OCI-LY7 (cell line): ENCODE data around the gene TBC1D4. TPM values are rescaled to one million over a fixed set of nuclear protein-coding genes. Genes with fewer than 3 reads are reported as not detected.

Experiments used
- BruUV-seq: library from RNA; stranded (reverse); fragments of 400-500 nt; replicated peaks from 2 replicates; lab custom pipeline; 2021; lab: Mats Ljungman, UMichigan
- CTCF ChIA-PET: fragments of 300-600 bp; sonication (Branson Sonifier 250); formaldehyde crosslinking; loops from one replicate; lab custom pipeline; 2022; ENCODE audit warnings: antibody characterized with exemption; ENCODE audit not compliant: unreplicated experiment; lab: Charles Lee
- POLR2A ChIA-PET: fragments of 300-600 bp; sonication (Branson Sonifier 250); formaldehyde crosslinking; loops from one replicate; lab custom pipeline; 2022; ENCODE audit warnings: antibody characterized with exemption; lab: Charles Lee
- DNase-seq: peaks from one replicate; pipeline ENCODE4 v3.0.0-alpha.2; 2015; ENCODE audit warnings: low spot score
- H2AFZ ChIP-seq: fragments of 200-600 bp; sonication (generic), shearing (Covaris generic); 2 replicates; pipeline ENCODE4 v1.6.1; 2014; ENCODE audit warnings: mild to moderate bottlenecking, antibody characterized with exemption, low read length, moderate library complexity
- H3K27ac ChIP-seq: fragments of 200-600 bp; sonication (generic); 2 replicates; pipeline ENCODE4 v1.5.1; 2014; ENCODE audit warnings: mixed run types, low read depth, mild to moderate bottlenecking, moderate library complexity, low read length, inconsistent platforms; ENCODE audit not compliant: poor library complexity, severe bottlenecking
- H3K36me3 ChIP-seq: fragments of 200-600 bp; sonication (generic); 2 replicates; pipeline ENCODE4 v1.6.1; 2014; ENCODE audit warnings: mild to moderate bottlenecking, antibody characterized with exemption, low read length, moderate library complexity, mixed read lengths; ENCODE audit not compliant: insufficient read depth
- H3K4me1 ChIP-seq: fragments of 200-600 bp; sonication (generic); 2 replicates; pipeline ENCODE4 v1.5.1; 2014; ENCODE audit warnings: mild to moderate bottlenecking, low read length; ENCODE audit not compliant: insufficient read depth, poor library complexity, severe bottlenecking
- H3K4me2 ChIP-seq: fragments of 200-600 bp; sonication (generic); 2 replicates; pipeline ENCODE4 v1.6.1; 2014; ENCODE audit warnings: mild to moderate bottlenecking, low read length
- H3K4me3 ChIP-seq: fragments of 200-600 bp; sonication (generic); 2 replicates; pipeline ENCODE4 v1.5.1; 2014; ENCODE audit warnings: mild to moderate bottlenecking, low read depth, low read length; ENCODE audit not compliant: poor library complexity, severe bottlenecking
- H3K79me2 ChIP-seq: fragments of 200-600 bp; sonication (generic); 2 replicates; pipeline ENCODE4 v1.6.1; 2016; ENCODE audit warnings: low read depth, mild to moderate bottlenecking, low read length, moderate library complexity, mixed read lengths; ENCODE audit not compliant: insufficient read depth
- H3K9me2 ChIP-seq: fragments of 200-600 bp; sonication (generic); 2 replicates; pipeline ENCODE4 v1.6.1; 2016; ENCODE audit warnings: mild to moderate bottlenecking, low read length, mixed read lengths; ENCODE audit not compliant: insufficient read depth
- H3K9me3 ChIP-seq: fragments of 200-600 bp; sonication (generic); 2 replicates; pipeline ENCODE4 v1.6.1; 2014; ENCODE audit warnings: mild to moderate bottlenecking, mixed run types, low read length, mixed read lengths
- H4K20me1 ChIP-seq: fragments of 200-600 bp; sonication (generic); 2 replicates; pipeline ENCODE4 v1.6.1; 2014; ENCODE audit warnings: mild to moderate bottlenecking, antibody characterized with exemption, low read length, moderate library complexity, mixed read lengths; ENCODE audit not compliant: insufficient read depth
- CTCF ChIP-seq: fragments of 200-600 bp; sonication (generic); conservative IDR thresholded peaks from 2 replicates; pipeline ENCODE4 v1.5.1; 2014; ENCODE audit warnings: mild to moderate bottlenecking, antibody characterized with exemption, low read length, moderate library complexity, mixed read lengths
- EZH2phosphoT487 ChIP-seq: fragments of 200-600 bp; sonication (generic); IDR thresholded peaks from 2 replicates; pipeline ENCODE4 v1.6.1; 2018; ENCODE audit warnings: low read depth, borderline replicate concordance, mild to moderate bottlenecking, mixed run types, antibody characterized with exemption, low read length, moderate library complexity, mixed read lengths
- intact Hi-C: fragments of 100-400 bp; cut with micrococcal nuclease; formaldehyde crosslinking; loops from one replicate; pipeline ENCODE4 v1.10.0; 2022; ENCODE audit not compliant: unreplicated experiment
- total RNA-seq, 2 experiments: library from RNA; depleted of rRNA in 1 of 2; stranded (reverse); fragments of >200 nt in 1 of 2; shearing (Covaris generic) in 1 of 2; gene quantifications; 2 replicates each; pipeline ENCODE4 v1.2.3, GENCODE V29; 2014 to 2022

Gene TBC1D4
- total RNA-seq, 2 experiments from 2014 or later: 21.7 to 24.3 TPM

GRCh38 chr13:75416327-75417011 lies 65.5 kb downstream of the TBC1D4 start:
- peak overlapping the region; percentile 54 for H2AFZ ChIP-seq
- DNase-seq: peak; percentile 80
- H3K27ac ChIP-seq: peak overlapping the region; percentile 77
- peaks cover 6% of the 10 kb centered on the region; the same call in 1 of the 2 replicates for H3K36me3 ChIP-seq
- peaks cover 66% of the 10 kb centered on the region for H3K79me2 ChIP-seq
- H3K4me2 ChIP-seq: peak overlapping the region; percentile 64
- H3K4me1 ChIP-seq: peaks cover 99% of the 10 kb centered on the region
- peak overlapping the region; percentile 29 for H3K4me3 ChIP-seq
- H3K9me3 ChIP-seq: no peaks in the 10 kb centered on the region
- TF ChIP-seq EZH2phosphoT487: no peak
- peak; percentile 69 for TF ChIP-seq CTCF
- intact Hi-C loops: loop anchor here (2.0 to 5.0 kb wide), 2 partner anchors 44 to 131 kb away; partner anchors contain the start of gene UCHL3
- POLR2A ChIA-PET: interaction anchor here (0.5 to 1.8 kb wide), 11 partner anchors 14 to 1533 kb away, joined by 3 to 9 read pairs (median 3); no protein-coding TSS in a partner anchor
- no peaks in the 10 kb centered on the region for H3K9me2 ChIP-seq
- H4K20me1 ChIP-seq: no peaks in the 10 kb centered on the region
- BruUV-seq: TSS peak; percentile 46
- CTCF ChIA-PET: no interaction called here

GRCh38 chr13:75415694-75416093 lies 66.3 kb downstream of the TBC1D4 start:
- Histone ChIP-seq H3K79me2 (peaks cover 68% of the 10 kb centered on the region), H3K4me3 (peak overlapping the region; percentile 29), H3K9me2 (no peaks in the 10 kb centered on the region), H2AFZ (peak overlapping the region; percentile 54; the same call in 1 of the 2 replicates), H3K36me3 (peaks cover 6% of the 10 kb centered on the region), H3K9me3 (peaks cover 4% of the 10 kb centered on the region; the same call in 1 of the 2 replicates), H3K4me2 (peak overlapping the region; percentile 64), H3K27ac (peak overlapping the region; percentile 77), H3K4me1 (peaks cover 98% of the 10 kb centered on the region), H4K20me1 (no peaks in the 10 kb centered on the region)
- BruUV-seq: no TSS peak
- POLR2A ChIA-PET: interaction anchor here (0.5 to 1.8 kb wide), 12 partner anchors 10 to 1532 kb away, joined by 3 to 9 read pairs (median 4); no protein-coding TSS in a partner anchor
- CTCF ChIA-PET: no interaction called here
- TF ChIP-seq CTCF: no peak
- TF ChIP-seq EZH2phosphoT487: no peak
- DNase-seq: no peak
- intact Hi-C loops: loop anchor here (2.0 to 5.0 kb wide), 2 partner anchors 43 to 132 kb away; partner anchors contain the start of gene UCHL3
